GM12874 (cell line): ENCODE measurements around the gene CRLF1.

Source experiments
- CTCF ChIP-seq: IDR thresholded peaks from 2 replicates; pipeline ENCODE4 v1.5.1; 2011; ENCODE audit warnings: low read depth, mild to moderate bottlenecking, control low read depth, low read length, moderate library complexity; ENCODE audit not compliant: insufficient read depth

Gene CRLF1

GRCh38 chr19:18610556-18611326 is 4.1 kb upstream of the CRLF1 start:
- no peak for TF ChIP-seq CTCF

- no peak for TF ChIP-seq CTCF
Observed at GRCh38 chr19:18610245-18610555, 3.6 kb upstream of the CRLF1 start.

- TF ChIP-seq CTCF = no peak
Observed at GRCh38 chr19:18609717-18610051, 3.1 kb upstream of the CRLF1 start.

GRCh38 chr19:18608805-18609716 is 2.5 kb upstream of the CRLF1 start:
- TF ChIP-seq CTCF = no peak

GRCh38 chr19:18608102-18608804 is 1.7 kb upstream of the CRLF1 start:
- TF ChIP-seq CTCF = no peak

- no peak for TF ChIP-seq CTCF
Observed at GRCh38 chr19:18607226-18608101, 865 bp upstream of the CRLF1 start.
